Endothelial cell of umbilical vein (primary cell): Measurements from ENCODE around the gene SYNE1. TPM values are rescaled to one million over a fixed set of nuclear protein-coding genes. Genes with fewer than 3 reads are reported as not detected.

Experiments
- BruUV-seq: library from RNA; stranded (reverse); fragments of 400-500 nt; replicated peaks from 2 replicates; lab custom pipeline; 2021; lab: Mats Ljungman, UMichigan
- CTCF ChIA-PET: fragments of 300-600, 350-600 bp; sonication (Branson Sonifier 250); formaldehyde crosslinking; loops from one replicate; lab custom pipeline; 2021; ENCODE audit warnings: antibody characterized with exemption, inconsistent platforms; lab: Charles Lee
- POLR2A ChIA-PET: fragments of 300-600, 350-600 bp; sonication (Branson Sonifier 250); formaldehyde crosslinking; loops from one replicate; lab custom pipeline; 2021; ENCODE audit warnings: antibody characterized with exemption, inconsistent platforms; lab: Charles Lee
- DNase-seq: peaks from one replicate; pipeline ENCODE4 v3.0.0-alpha.2; 2011; ENCODE audit warnings: low read depth, low spot score
- FAIRE-seq: peaks from 2 replicates; lab custom pipeline; 2011; peaks lifted over from hg19 to GRCh38; lab: Jason Lieb, UNC
- H2AFZ ChIP-seq: 2 replicates; pipeline ENCODE4 v1.6.0; 2012; ENCODE audit warnings: low read depth, low read length, control low read depth, inconsistent platforms
- H3K27ac ChIP-seq: 2 replicates; pipeline ENCODE4 v1.5.1; 2011; ENCODE audit warnings: low read depth, mild to moderate bottlenecking, control low read depth, low read length, moderate library complexity; ENCODE audit not compliant: insufficient read depth
- H3K27me3 ChIP-seq, 2 experiments: 2 replicates each; pipeline versions ENCODE4 v1.6.0 to v1.6.1; 2011; ENCODE audit warnings: low read length in 2 of 2, mixed read lengths in 1 of 2; ENCODE audit not compliant: control insufficient read depth in 2 of 2, insufficient read depth in 2 of 2
- H3K36me3 ChIP-seq, 2 experiments: 2 replicates in 1 of 2; 3 replicates in 1 of 2; pipeline ENCODE4 v1.5.1; 2011; ENCODE audit warnings: low read length in 2 of 2, mild to moderate bottlenecking in 1 of 2, moderate library complexity in 1 of 2; ENCODE audit not compliant: control insufficient read depth in 2 of 2, insufficient read depth in 2 of 2; ENCODE audit errors: extremely low read depth in 1 of 2
- H3K4me1 ChIP-seq: 3 replicates; pipeline ENCODE4 v1.5.1; 2011; ENCODE audit warnings: mild to moderate bottlenecking, low read length; ENCODE audit not compliant: control insufficient read depth, insufficient read depth; ENCODE audit errors: extremely low read depth
- H3K4me2 ChIP-seq: 2 replicates; pipeline ENCODE4 v1.6.1; 2011; ENCODE audit warnings: low read length, control low read depth, mixed read lengths; ENCODE audit not compliant: insufficient read depth
- H3K4me3 ChIP-seq, 3 experiments: fragments of 200-600 bp in 1 of 3; sonication (generic), shearing (Covaris generic) in 1 of 3; replicated peaks in 1 of 3; 2 replicates each; pipeline ENCODE4 v1.5.1; 2011 to 2016; ENCODE audit warnings: control low read depth in 3 of 3, low read length in 3 of 3, mild to moderate bottlenecking in 2 of 3, inconsistent platforms in 1 of 3, low read depth in 1 of 3, moderate library complexity in 1 of 3; ENCODE audit not compliant: insufficient read depth in 1 of 3
- H3K79me2 ChIP-seq: 2 replicates; pipeline ENCODE4 v1.6.0; 2012; ENCODE audit warnings: low read length, inconsistent platforms; ENCODE audit not compliant: control insufficient read depth, insufficient read depth
- H3K9ac ChIP-seq: replicated peaks from 2 replicates; pipeline ENCODE3; 2011; ENCODE audit warnings: low read length, control low read depth; ENCODE audit not compliant: insufficient read depth; ENCODE audit errors: extremely low read depth
- H3K9me1 ChIP-seq: replicated peaks from 3 replicates; pipeline ENCODE4 v1.6.0; 2011; ENCODE audit warnings: mild to moderate bottlenecking, low read length; ENCODE audit not compliant: control insufficient read depth, insufficient read depth; ENCODE audit errors: extremely low read depth
- H3K9me3 ChIP-seq: replicated peaks from 2 replicates; pipeline ENCODE4 v1.5.1; 2012; ENCODE audit warnings: low read length, inconsistent platforms; ENCODE audit not compliant: control insufficient read depth, insufficient read depth
- H4K20me1 ChIP-seq: replicated peaks from 2 replicates; pipeline ENCODE3; 2011; ENCODE audit warnings: mild to moderate bottlenecking, low read length; ENCODE audit not compliant: control insufficient read depth, insufficient read depth; ENCODE audit errors: extremely low read depth
- EZH2 ChIP-seq: IDR thresholded peaks from 2 replicates; pipeline ENCODE4 v1.6.1; 2012; ENCODE audit warnings: borderline replicate concordance, low read depth, mild to moderate bottlenecking, moderate library complexity, low read length, inconsistent platforms; ENCODE audit not compliant: severe bottlenecking
- FOS ChIP-seq: IDR thresholded peaks from 2 replicates; pipeline ENCODE4 v1.6.1; 2011; ENCODE audit warnings: mild to moderate bottlenecking, low read length, moderate library complexity, borderline replicate concordance; ENCODE audit not compliant: insufficient read depth
- GATA2 ChIP-seq: IDR thresholded peaks from 2 replicates; pipeline ENCODE4 v1.7.0; 2011; ENCODE audit warnings: low read depth, mild to moderate bottlenecking, moderate library complexity, mixed read lengths, low read length; ENCODE audit not compliant: insufficient read length, insufficient read depth
- JUN ChIP-seq: IDR thresholded peaks from 2 replicates; pipeline ENCODE4 v1.6.1; 2011; ENCODE audit warnings: borderline replicate concordance, low read depth; ENCODE audit not compliant: insufficient read length, insufficient read depth
- MYC ChIP-seq: IDR thresholded peaks from one replicate; pipeline ENCODE4 v1.6.1; 2011; ENCODE audit warnings: mild to moderate bottlenecking, low read depth, low read length
- POLR2A ChIP-seq: IDR thresholded peaks from 2 replicates; pipeline ENCODE4 v1.6.1; 2012; ENCODE audit warnings: low read depth, mild to moderate bottlenecking, control low read depth, low read length
- POLR2AphosphoS5 ChIP-seq: IDR thresholded peaks from 2 replicates; pipeline ENCODE4 v1.6.1; 2012; ENCODE audit warnings: low read depth, mild to moderate bottlenecking, control low read depth, low read length, moderate library complexity; ENCODE audit not compliant: insufficient read depth
- dilution Hi-C: fragments of 300-500 bp; cut with MboI; formaldehyde crosslinking; loops from one replicate; pipeline ENCODE4 v1.15.0; 2019; ENCODE audit warnings: low sequenced_read_pairs; ENCODE audit not compliant: extremely low pct_ligation_motif_present
- intact Hi-C: fragments of 100-400 bp; cut with micrococcal nuclease; formaldehyde crosslinking; loops from one replicate; pipeline ENCODE4 v1.10.0; 2022
- polyA plus RNA-seq, 4 experiments: library from polyadenylated mRNA; depleted of rRNA in 3 of 4; stranded (reverse) in 3 of 4; unstranded in 1 of 4; fragments of >200 nt; gene quantifications; 2 replicates each; pipeline versions ENCODE4 v1.2.1 to v1.2.3, GENCODE V29; 2011 to 2012; ENCODE audit warnings: missing spikeins in 1 of 4
- total RNA-seq: library from RNA; stranded (reverse); gene quantifications from 2 replicates; pipeline ENCODE4 v1.2.3, GENCODE V29; 2021
- TF ChIP-seq, protein P1 (sequence below): IDR thresholded peaks from 2 replicates; pipeline ENCODE4 v1.6.1; 2011; ENCODE audit not compliant: insufficient read depth, insufficient read length
- TF ChIP-seq, protein P2 (sequence below), 2 donors: IDR thresholded peaks; 1 replicate in 1 of 2; 2 replicates in 1 of 2; pipeline ENCODE4 v1.5.1; 2011; ENCODE audit warnings: low read length in 2 of 2, mild to moderate bottlenecking in 2 of 2, moderate library complexity in 2 of 2, control low read depth in 1 of 2, inconsistent platforms in 1 of 2, low read depth in 1 of 2; ENCODE audit not compliant: insufficient read depth in 1 of 2; ENCODE audit errors: extremely low read depth in 1 of 2

Gene SYNE1
- total and polyA plus RNA-seq, 2 donors (not counting 3 experiments of a cell fraction or from before 2014, with no cell fraction given), result 26.5 to 52.3 TPM

DNA sequence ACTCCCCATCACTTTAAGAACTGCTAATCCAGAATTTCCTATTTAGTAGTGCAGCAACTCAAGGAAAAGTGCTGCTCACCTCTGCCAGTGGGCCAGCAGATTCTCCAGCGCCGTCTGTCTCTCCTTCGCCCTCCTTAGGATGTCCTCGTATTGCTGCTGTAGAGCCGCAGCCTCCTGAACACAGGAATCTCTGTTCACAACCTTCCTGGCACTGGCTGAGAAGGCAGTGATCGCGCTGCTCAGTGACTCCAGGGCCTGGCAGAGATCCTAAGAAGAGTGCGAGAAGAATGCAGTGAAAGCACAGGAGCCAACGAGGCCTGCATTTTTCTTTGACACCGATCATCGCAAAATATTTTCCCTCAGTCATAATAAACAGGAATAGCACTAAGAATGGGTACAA, 209.0 kb downstream of the SYNE1 start:
- BruUV-seq, result no TSS peak
- Histone ChIP-seq H3K27ac (no peak overlapping the region), H3K4me1 (no peaks in the 10 kb centered on the region), H3K4me2 (no peak overlapping the region), H4K20me1 (no peaks in the 10 kb centered on the region), H3K36me3 (no peaks in the 10 kb centered on the region), H2AFZ (no peak overlapping the region), H3K27me3 (peaks cover 0 to 2% of the 10 kb centered on the region in 2 experiments), H3K4me3 (no peak overlapping the region), H3K79me2 (no peaks in the 10 kb centered on the region), H3K9me1 (no peaks in the 10 kb centered on the region), H3K9me3 (no peaks in the 10 kb centered on the region), H3K9ac (no peak overlapping the region)
- dilution Hi-C loops, result no loop called here
- DNase-seq (no peak), FAIRE-seq (no peak)
- CTCF ChIA-PET, result no interaction called here
- POLR2A ChIA-PET, result no interaction called here
- intact Hi-C loops, result no loop called here
- TF ChIP-seq JUN, result no peak
- TF ChIP-seq POLR2A, result no peak
- TF ChIP-seq, protein P1, sequence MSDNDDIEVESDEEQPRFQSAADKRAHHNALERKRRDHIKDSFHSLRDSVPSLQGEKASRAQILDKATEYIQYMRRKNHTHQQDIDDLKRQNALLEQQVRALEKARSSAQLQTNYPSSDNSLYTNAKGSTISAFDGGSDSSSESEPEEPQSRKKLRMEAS, result no peak
- no peak for TF ChIP-seq EZH2
- TF ChIP-seq, protein P2, sequence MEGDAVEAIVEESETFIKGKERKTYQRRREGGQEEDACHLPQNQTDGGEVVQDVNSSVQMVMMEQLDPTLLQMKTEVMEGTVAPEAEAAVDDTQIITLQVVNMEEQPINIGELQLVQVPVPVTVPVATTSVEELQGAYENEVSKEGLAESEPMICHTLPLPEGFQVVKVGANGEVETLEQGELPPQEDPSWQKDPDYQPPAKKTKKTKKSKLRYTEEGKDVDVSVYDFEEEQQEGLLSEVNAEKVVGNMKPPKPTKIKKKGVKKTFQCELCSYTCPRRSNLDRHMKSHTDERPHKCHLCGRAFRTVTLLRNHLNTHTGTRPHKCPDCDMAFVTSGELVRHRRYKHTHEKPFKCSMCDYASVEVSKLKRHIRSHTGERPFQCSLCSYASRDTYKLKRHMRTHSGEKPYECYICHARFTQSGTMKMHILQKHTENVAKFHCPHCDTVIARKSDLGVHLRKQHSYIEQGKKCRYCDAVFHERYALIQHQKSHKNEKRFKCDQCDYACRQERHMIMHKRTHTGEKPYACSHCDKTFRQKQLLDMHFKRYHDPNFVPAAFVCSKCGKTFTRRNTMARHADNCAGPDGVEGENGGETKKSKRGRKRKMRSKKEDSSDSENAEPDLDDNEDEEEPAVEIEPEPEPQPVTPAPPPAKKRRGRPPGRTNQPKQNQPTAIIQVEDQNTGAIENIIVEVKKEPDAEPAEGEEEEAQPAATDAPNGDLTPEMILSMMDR (IDR thresholded peaks at IDR 0.05; ENCODE audit: extremely low read depth in 1 of 2, insufficient read depth in 1 of 2, low read depth in 1 of 2, low read length in 2 of 2), result no peak
- TF ChIP-seq FOS, result no peak
- TF ChIP-seq POLR2AphosphoS5, result no peak
- TF ChIP-seq GATA2, result no peak
- TF ChIP-seq MYC, result no peak
